Measurements from ENCODE around the gene ZSCAN20. TPM values are rescaled to one million over a fixed set of nuclear protein-coding genes. Genes with fewer than 3 reads are reported as not detected.

ZSCAN20 gene
- total RNA-seq, 4 donors from 2014 or later, result 7.5 to 8.3 (median 7.6) TPM

DNA sequence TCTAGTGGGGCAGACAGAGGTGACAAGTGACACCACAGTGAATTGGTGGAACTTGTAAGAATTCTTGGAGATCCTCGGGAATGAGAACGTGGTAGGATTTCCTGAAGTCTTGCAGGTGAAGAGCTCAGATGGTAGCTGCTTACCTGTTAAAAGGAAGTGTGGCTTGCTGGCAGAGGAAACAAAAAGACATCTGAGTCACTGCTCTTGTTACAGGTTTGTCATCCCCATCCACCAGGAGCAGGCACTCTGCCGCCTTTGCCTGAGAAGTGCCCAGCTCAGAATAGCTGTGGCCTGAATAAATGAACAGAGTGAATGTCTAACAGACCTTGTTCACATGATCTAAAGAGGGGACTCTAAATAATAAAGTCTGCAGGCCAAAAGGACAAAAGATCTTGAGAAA lies 12.3 kb upstream of the ZSCAN20 start:
- H3K9me3 ChIP-seq, result no peaks in the 10 kb centered on the region

GRCh38 chr1:33460947-33461629 lies 11.4 kb upstream of the ZSCAN20 start:
- no peaks in the 10 kb centered on the region for H3K9me3 ChIP-seq
- no peaks in the 10 kb centered on the region for H3K27me3 ChIP-seq
- H3K36me3 ChIP-seq, result no peaks in the 10 kb centered on the region
- H3K4me1 ChIP-seq, result peaks cover 0 to 8% (median 4%) of the 10 kb centered on the region in 4 donors
- peak overlapping the region; percentile 11 to 70 (median 36) for H3K27ac ChIP-seq
- TF ChIP-seq CTCF (IDR thresholded peaks at IDR 0.05), result no peak
- no peak for TF ChIP-seq POLR2A (IDR thresholded peaks at IDR 0.05)
- DNase-seq, result peak in 2 of 3 donors; percentile 72 to 73
- no peak overlapping the region for H3K4me3 ChIP-seq

More for the DNA sequence above, 12.3 kb upstream of the ZSCAN20 start:
- TF ChIP-seq POLR2A (IDR thresholded peaks at IDR 0.05), result no peak
- no peak for TF ChIP-seq CTCF (IDR thresholded peaks at IDR 0.05)
- H3K27ac ChIP-seq, result peak overlapping the region in 2 of 4 donors; percentile 60 to 70
- H3K36me3 ChIP-seq, result no peaks in the 10 kb centered on the region
- no peak overlapping the region for H3K4me3 ChIP-seq
- H3K4me1 ChIP-seq, result peaks cover 0 to 8% (median 3%) of the 10 kb centered on the region in 4 donors
- no peak for DNase-seq
- no peaks in the 10 kb centered on the region for H3K27me3 ChIP-seq

DNA sequence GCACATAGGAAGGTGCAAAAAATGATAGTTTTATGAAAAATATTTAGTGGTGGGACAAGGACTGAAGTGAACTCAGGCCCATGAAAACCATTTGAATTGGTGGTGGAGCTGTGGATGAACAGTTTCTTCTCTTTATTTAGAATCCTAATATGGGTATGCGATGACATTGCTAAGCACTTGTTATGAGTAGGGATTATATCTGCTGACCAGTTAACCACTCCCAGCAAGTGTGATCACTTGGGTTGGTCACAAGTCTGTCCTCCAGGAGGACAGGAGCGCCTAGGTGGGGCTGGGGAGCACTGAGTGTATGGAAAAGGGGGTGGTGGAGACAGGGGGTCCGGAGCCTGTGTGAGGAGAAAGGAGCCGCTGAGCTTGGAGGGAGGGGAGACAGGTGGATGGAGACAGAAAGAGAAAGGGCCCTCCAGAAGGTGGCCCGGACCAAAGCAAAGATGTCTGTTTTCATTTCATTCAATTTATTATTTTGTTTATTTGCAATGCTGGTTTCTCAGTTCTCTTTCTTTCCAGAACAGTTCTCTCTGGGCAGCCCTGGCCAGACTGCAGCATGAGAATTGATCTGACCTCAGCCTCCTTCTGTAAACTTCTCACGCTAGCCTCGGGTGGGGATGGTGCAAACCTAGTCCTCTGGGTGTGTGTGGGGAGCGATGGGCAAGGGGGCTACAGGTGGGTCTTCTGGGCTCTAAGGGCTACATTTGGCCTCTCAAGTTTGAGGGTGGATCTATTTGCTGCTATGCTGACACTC lies 9.9 kb upstream of the ZSCAN20 start:
- TF ChIP-seq POLR2A (IDR thresholded peaks at IDR 0.05) (no peak), CTCF (IDR thresholded peaks at IDR 0.05) (no peak)
- no peak for DNase-seq
- H3K27ac ChIP-seq, result no peak overlapping the region
- H3K36me3 ChIP-seq, result no peaks in the 10 kb centered on the region
- peaks cover 0 to 9% (median 7%) of the 10 kb centered on the region in 4 donors for H3K4me1 ChIP-seq
- H3K9me3 ChIP-seq, result no peaks in the 10 kb centered on the region
- no peaks in the 10 kb centered on the region for H3K27me3 ChIP-seq
- no peak overlapping the region for H3K4me3 ChIP-seq

DNA sequence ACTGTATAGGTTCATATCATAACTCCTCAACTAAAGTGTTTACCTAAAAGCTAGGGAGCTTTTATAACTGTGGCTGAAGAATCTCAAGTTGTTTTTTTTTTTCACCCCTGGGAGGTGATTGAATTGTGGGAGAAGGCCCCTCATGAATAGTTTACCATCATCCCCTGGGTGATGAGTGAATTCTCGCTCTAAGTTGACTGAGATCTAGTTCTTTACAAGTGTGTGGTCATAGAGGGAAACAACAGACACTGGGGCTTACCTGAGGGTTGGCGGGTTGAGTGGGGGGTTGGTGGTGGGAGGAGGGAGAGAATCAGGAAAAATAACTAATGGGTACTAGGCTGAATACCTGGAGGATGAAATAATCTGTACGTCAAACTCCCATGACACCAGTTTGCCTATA lies 7.9 kb upstream of the ZSCAN20 start:
- no peaks in the 10 kb centered on the region for H3K27me3 ChIP-seq
- DNase-seq, result no peak
- no peak overlapping the region for H3K27ac ChIP-seq
- H3K9me3 ChIP-seq, result no peaks in the 10 kb centered on the region
- TF ChIP-seq POLR2A (IDR thresholded peaks at IDR 0.05) (no peak), CTCF (IDR thresholded peaks at IDR 0.05) (no peak)
- peaks cover 0 to 9% (median 7%) of the 10 kb centered on the region in 4 donors for H3K4me1 ChIP-seq
- H3K4me3 ChIP-seq, result no peak overlapping the region
- no peaks in the 10 kb centered on the region for H3K36me3 ChIP-seq

- H3K4me1 ChIP-seq, result peaks cover 0 to 13% (median 6%) of the 10 kb centered on the region in 4 donors
- H3K27me3 ChIP-seq, result no peaks in the 10 kb centered on the region
- no peak overlapping the region for H3K27ac ChIP-seq
- H3K36me3 ChIP-seq, result no peaks in the 10 kb centered on the region
- H3K4me3 ChIP-seq, result no peak overlapping the region
- no peak for DNase-seq
- H3K9me3 ChIP-seq, result no peaks in the 10 kb centered on the region
- TF ChIP-seq POLR2A (IDR thresholded peaks at IDR 0.05) (no peak), CTCF (IDR thresholded peaks at IDR 0.05) (no peak)
Observed at GRCh38 chr1:33465316-33465715, 7.1 kb upstream of the ZSCAN20 start.

All from Peyer's patch (tissue), 4 donors.